ENCODE results near the gene GLIPR2.

Gene GLIPR2

GRCh38 chr9:36194326-36195000 lies 57.9 kb downstream of the GLIPR2 start:
- DNase-seq (ENCODE audit: low spot score): no peak

DNA sequence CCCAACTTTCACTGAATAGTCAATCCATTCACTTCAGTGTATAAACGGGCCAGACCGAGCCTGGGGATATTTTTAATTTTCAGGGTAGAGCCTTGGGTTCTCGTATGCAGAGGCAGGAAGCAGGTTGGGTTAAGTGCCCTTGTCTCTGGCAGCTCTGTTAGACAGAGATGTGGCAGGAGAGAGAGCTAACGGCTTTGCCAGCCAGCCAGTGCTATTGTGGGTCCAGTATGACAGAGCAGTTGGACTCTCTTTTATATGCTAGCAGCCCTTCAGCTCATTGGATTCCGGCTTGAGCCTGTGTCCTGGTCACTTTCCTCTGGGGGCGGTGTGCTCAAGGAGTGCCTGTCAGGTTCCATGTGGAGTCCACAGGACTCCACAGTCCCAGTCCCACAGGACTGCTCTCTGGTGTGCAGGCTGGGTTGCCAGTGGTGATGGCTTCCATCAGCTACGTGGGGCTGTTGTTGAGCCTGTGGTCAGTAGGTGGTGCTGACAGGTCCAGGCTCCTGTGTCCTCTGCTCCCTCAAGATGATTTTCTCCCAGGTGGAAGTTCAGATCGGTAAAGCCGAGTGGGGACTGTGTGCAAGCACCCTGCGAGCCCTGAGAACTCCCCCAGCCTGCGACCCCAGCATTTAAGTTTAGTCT lies 68.5 kb downstream of the GLIPR2 start:
- DNase-seq (ENCODE audit: low spot score): no peak

DNA sequence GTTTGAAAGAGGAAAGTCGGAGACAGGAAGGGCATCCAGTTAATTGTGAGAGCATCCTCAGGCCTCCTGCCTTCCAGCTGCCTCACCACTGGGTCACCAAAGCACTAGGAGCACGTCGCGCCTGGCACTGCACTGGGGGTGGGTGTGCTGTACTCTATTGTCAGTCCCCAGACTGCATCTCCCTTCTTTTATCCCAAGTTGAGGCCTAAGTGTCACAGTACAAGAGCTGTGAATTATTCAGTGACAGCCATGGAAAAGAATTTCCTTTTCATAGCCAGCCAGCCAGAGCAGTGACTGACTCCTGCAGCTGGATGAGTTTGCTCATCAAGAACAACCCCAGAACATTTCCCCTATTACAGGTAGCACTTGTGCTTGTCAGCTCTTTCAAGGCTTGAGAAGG lies 70.5 kb downstream of the GLIPR2 start:
- peak; percentile 21 for DNase-seq (ENCODE audit: low spot score)

DNA sequence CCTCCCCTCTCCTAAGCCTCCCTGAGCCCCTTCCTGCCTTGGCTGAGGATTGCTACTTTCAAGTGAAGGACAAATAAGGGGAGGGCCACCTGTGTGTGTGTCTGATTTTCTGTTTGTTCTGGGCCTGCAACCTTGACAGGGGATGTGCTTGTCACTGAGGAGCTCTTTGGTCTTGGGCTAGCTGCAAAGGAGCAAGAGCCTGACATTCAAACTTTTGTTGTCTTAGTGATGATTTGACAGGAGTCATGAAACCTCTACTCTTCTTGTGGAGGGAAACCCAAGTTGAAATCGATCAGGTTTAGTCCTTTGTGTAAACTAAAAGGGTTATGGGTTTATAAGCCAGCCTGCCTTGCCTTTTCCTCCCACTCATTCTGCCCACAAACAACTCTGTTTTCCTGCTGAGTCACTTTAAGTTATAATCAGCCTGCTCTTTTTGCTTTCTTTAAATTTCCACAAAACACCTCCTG lies 71.0 kb downstream of the GLIPR2 start:
- DNase-seq (ENCODE audit: low spot score): no peak

GRCh38 chr9:36208521-36209253 lies 72.2 kb downstream of the GLIPR2 start:
- DNase-seq (ENCODE audit: low spot score): no peak

GRCh38 chr9:36210722-36211121 lies 74.2 kb downstream of the GLIPR2 start:
- no peak for DNase-seq (ENCODE audit: low spot score)

DNA sequence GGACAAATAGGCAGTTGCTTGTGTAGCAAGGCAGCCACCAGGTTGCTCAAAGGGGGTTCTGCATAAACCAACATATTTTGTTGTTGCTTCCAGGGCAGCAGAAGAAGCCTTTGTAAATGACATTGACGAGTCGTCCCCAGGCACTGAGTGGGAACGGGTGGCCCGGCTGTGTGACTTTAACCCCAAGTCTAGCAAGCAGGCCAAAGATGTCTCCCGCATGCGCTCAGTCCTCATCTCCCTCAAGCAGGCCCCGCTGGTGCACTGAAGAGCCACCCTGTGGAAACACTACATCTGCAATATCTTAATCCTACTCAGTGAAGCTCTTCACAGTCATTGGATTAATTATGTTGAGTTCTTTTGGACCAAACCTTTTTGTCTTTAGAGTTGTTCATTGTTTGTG lies 75.0 kb downstream of the GLIPR2 start:
- no peak for DNase-seq (ENCODE audit: low spot score)

- DNase-seq (ENCODE audit: low spot score): no peak
Measured at GRCh38 chr9:36213387-36213786, 76.9 kb downstream of the GLIPR2 start.

All from RKO (cell line).